NT2/D1 (cell line): ENCODE data around the gene ESRRB.

Experiments used
- SUZ12 ChIP-seq: IDR thresholded peaks from 2 replicates; pipeline ENCODE4 v1.6.1; 2011; ENCODE audit not compliant: insufficient read length, insufficient read depth; ENCODE audit errors: extremely low read depth
- YY1 ChIP-seq: IDR thresholded peaks from 2 replicates; pipeline ENCODE4 v1.6.1; 2011; ENCODE audit not compliant: insufficient read length, insufficient read depth
- ZNF274 ChIP-seq: IDR thresholded peaks from 2 replicates; pipeline ENCODE4 v1.6.1; 2011; ENCODE audit warnings: mild to moderate bottlenecking, low read depth, low read length

DNA sequence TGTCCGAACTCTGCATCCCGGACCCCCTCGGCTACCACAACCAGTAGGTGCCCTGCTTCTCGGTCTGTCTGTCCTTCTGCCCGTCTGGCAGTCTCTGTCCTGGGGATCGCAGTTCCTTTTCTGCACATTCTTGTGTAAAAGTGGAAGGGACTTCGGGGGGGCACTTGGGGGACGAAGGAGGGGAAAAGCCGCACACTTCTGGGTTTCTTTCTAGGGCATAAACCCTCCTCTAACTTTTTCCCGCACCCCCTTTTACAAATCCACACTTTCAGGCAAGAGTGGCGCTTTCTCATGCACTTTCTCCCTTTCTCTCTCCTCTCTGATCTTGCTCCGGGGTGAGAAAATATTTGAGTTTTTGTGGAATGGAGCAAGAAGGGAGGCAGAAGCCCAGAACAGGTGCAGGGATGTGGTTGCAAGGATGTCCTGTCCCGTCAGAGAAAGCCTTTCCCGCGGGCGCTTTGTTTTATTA, 506 bp downstream of the ESRRB start:
- TF ChIP-seq SUZ12: peak; percentile 79
- no peak for TF ChIP-seq YY1
- TF ChIP-seq ZNF274: no peak
